B cell (primary cell): ENCODE data around the gene DNASE2.

ENCODE experiments used
- CTCF ChIP-seq: fragments of 200-600 bp; IDR thresholded peaks from one replicate; pipeline ENCODE4 v1.8.0; 2022; ENCODE audit warnings: antibody characterized with exemption, mild to moderate bottlenecking
- EZH2 ChIP-seq: IDR thresholded peaks from 2 replicates; pipeline ENCODE4 v1.6.1; 2012; ENCODE audit warnings: borderline replicate concordance, low read depth, mild to moderate bottlenecking, moderate library complexity, low read length; ENCODE audit not compliant: insufficient read depth, poor library complexity, severe bottlenecking

- TF ChIP-seq CTCF (no peak), EZH2 (no peak)
Observed at GRCh38 chr19:12864721-12865715, 16.2 kb downstream of the DNASE2 start.
